HUES48 (cell line): Measurements from ENCODE around the gene NTSR1.

ENCODE experiments used
- H3K27ac ChIP-seq: one replicate; pipeline ENCODE4 v1.7.0; 2013; ENCODE audit warnings: low read depth, low read length, inconsistent platforms
- H3K27me3 ChIP-seq: 2 replicates; pipeline ENCODE4 v1.6.1; 2013; ENCODE audit warnings: mild to moderate bottlenecking, low read length; ENCODE audit not compliant: control insufficient read depth, insufficient read depth
- H3K36me3 ChIP-seq: 2 replicates; pipeline ENCODE4 v1.6.1; 2013; ENCODE audit warnings: low read length; ENCODE audit not compliant: control insufficient read depth, insufficient read depth
- H3K4me1 ChIP-seq: 2 replicates; pipeline ENCODE4 v1.6.1; 2013; ENCODE audit warnings: mild to moderate bottlenecking, low read length; ENCODE audit not compliant: control insufficient read depth, insufficient read depth
- H3K4me3 ChIP-seq: 2 replicates; pipeline ENCODE4 v1.5.1; 2013; ENCODE audit warnings: mild to moderate bottlenecking, low read depth, low read length
- H3K9ac ChIP-seq: 2 replicates; pipeline ENCODE4 v1.6.1; 2013; ENCODE audit warnings: mild to moderate bottlenecking, low read depth, low read length, moderate library complexity
- H3K9me3 ChIP-seq: 2 replicates; pipeline ENCODE4 v1.6.1; 2013; ENCODE audit warnings: low read length; ENCODE audit not compliant: control insufficient read depth, insufficient read depth

The NTSR1 gene

DNA sequence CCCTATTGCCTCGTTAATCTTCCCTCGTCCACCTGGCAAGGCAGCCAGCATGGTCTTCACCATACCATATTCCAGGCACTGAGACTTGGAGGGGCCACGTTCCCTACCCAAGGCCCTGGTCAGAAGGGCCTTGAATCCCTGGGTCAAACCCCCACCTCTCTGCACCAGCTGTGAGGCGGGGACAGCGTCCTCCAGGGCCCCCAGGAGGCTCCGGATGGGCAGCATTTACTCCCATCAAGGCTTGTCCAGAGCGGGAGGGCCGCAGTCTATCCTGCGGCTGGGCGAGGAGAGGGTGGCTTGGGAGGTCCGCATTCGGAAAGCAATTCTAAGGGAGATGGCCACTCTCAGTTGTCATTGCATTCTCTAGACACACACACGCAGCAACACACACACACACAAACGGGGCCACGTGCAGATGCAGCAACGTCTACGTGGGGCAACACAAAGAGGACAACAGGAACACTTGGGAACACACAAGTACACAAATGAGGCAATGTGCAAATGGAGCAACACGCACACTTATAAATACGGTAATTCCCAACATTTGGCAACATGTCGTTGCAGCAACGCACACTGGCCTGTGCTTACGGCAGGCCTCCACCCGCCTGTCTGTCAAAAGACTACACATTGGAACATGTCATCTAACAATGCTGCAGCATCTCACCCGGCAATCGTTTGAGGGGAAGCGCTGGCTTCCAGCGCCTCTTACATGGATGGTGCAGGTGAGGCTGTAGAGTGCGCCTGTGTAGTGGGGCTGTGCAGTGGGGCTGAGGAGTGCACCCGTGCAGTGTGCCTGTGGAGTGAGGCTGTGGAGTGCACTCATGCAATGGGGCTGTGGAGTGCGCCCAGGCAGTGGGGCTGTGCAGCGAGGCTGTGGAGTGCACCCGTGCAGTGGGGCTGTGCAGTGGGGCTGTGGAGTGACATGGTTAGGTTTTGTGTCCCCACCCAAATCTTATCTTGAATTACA is 12.9 kb upstream of the NTSR1 start:
- Histone ChIP-seq H3K36me3 (no peaks in the 10 kb centered on the region), H3K4me3 (no peak overlapping the region), H3K9me3 (no peaks in the 10 kb centered on the region), H3K27me3 (no peaks in the 10 kb centered on the region), H3K9ac (no peak overlapping the region), H3K4me1 (no peaks in the 10 kb centered on the region), H3K27ac (no peak overlapping the region)

DNA sequence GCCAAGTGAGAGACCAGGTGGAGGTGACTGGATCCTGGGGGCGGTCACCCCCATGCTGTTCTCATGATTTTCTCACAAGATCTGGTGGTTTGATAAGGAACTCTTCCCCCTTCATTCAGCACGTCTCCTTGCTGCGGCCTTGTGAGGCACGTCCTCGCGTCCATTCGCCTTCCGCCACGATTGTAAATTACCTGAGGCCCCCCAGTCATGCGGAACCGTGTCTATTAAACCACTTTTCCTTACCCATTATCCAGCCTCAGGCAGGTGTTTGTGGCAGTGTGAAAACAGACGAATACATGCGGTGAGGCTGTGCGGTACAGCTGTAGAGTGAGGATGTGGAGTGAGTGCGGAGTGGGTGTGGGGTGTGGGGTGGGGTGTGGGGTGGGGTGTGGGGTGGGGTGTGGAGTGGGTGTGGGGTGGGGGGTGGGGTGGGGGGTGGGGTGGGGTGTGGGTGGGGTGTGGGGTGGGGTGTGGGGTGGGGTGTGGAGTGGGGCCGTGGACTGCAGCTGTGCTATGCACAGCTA is 12.1 kb upstream of the NTSR1 start:
- Histone ChIP-seq H3K9ac (no peak overlapping the region), H3K27ac (no peak overlapping the region), H3K4me1 (no peaks in the 10 kb centered on the region), H3K27me3 (no peaks in the 10 kb centered on the region), H3K9me3 (no peaks in the 10 kb centered on the region), H3K36me3 (no peaks in the 10 kb centered on the region), H3K4me3 (no peak overlapping the region)

DNA sequence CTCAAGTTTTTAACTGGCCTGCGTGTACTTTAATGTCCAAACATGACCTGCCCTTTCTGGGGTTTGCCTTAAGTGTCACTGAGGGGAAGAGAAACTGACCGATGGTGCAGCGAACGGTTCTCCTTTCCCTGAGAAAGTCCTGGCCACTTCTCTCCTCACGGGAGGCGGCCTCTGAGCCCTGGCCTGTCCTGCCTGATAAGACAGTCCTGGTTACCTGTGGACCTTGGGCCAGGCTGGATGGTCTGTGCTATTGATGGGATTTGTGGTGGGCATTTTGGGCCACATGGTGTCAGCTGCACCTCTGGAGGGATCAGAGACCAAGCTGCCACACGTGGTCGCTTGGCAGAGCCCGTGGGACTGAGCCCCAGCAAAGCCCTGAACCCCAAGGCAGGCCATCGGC is 11.6 kb upstream of the NTSR1 start:
- Histone ChIP-seq H3K36me3 (no peaks in the 10 kb centered on the region), H3K27me3 (no peaks in the 10 kb centered on the region), H3K9ac (no peak overlapping the region), H3K27ac (no peak overlapping the region), H3K4me1 (no peaks in the 10 kb centered on the region), H3K4me3 (no peak overlapping the region), H3K9me3 (no peaks in the 10 kb centered on the region)

DNA sequence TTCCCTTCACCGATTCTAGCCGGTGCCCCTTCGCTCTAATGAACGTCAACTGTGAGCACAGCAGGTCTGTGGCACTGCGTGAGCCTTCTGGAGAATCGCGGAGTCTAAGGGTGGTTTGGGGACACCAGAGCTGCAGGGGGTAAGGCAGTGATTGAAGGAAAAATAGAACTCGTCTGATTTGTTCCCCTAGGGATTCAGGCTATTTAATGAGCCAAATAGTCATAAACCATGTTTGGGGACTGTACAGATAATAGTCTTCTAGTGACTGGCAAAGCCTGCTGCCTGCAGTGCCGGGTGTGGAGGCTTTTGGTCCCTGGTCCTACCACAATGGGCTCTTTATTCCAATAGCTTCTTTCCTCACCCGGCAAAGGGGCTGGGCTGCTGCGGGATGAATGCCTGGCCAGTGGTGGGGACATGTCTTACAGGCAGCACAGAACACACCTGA is 11.1 kb upstream of the NTSR1 start:
- no peaks in the 10 kb centered on the region for H3K36me3 ChIP-seq
- no peak overlapping the region for H3K4me3 ChIP-seq
- no peaks in the 10 kb centered on the region for H3K4me1 ChIP-seq
- no peaks in the 10 kb centered on the region for H3K9me3 ChIP-seq
- no peak overlapping the region for H3K27ac ChIP-seq
- no peaks in the 10 kb centered on the region for H3K27me3 ChIP-seq
- H3K9ac ChIP-seq, result no peak overlapping the region

DNA sequence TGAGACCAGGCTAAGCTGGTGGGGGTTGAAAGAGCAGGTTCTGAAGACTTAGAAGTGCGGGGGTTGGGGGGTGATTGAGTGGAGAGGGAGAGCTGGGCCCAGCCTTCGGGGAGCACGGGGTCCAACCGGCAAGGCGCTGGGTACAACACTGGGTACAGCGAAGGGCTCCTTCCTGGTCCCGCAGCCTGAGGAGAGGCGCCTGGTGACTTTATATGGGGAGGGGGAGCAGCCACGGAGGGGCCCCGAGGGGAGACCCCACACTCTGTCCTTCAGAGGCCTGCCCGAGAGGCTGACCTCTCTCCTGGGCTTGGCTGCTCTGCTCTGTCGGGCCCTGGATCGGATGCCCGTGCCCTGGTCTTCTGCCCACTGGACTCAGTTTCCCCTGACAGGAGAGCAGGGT is 10.4 kb upstream of the NTSR1 start:
- H3K36me3 ChIP-seq, result no peaks in the 10 kb centered on the region
- H3K9ac ChIP-seq, result no peak overlapping the region
- H3K27ac ChIP-seq, result no peak overlapping the region
- no peak overlapping the region for H3K4me3 ChIP-seq
- H3K9me3 ChIP-seq, result no peaks in the 10 kb centered on the region
- H3K4me1 ChIP-seq, result no peaks in the 10 kb centered on the region
- no peaks in the 10 kb centered on the region for H3K27me3 ChIP-seq

DNA sequence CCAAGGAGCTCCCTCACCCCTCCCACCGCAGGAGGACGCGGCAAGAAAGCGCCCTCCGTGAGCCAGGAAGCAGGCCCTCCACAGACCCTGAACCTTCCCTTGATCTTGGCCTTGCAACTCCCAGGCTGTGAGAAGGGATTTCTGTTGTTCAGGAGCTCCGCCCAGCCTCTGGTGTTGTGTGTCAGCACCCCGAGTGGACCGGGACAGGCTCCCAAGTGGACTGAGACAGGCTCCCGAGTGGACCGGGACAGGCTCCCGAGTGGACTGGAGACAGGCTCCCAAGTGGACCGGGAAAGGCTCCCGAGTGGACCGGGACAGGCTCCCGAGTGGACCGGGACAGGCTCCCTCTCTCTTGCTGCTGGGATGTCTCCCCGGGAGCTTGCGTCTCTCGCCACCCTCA is 9.3 kb upstream of the NTSR1 start:
- H3K36me3 ChIP-seq, result no peaks in the 10 kb centered on the region
- H3K9ac ChIP-seq, result no peak overlapping the region
- H3K27ac ChIP-seq, result no peak overlapping the region
- H3K9me3 ChIP-seq, result no peaks in the 10 kb centered on the region
- H3K27me3 ChIP-seq, result no peaks in the 10 kb centered on the region
- H3K4me3 ChIP-seq, result no peak overlapping the region
- no peaks in the 10 kb centered on the region for H3K4me1 ChIP-seq

DNA sequence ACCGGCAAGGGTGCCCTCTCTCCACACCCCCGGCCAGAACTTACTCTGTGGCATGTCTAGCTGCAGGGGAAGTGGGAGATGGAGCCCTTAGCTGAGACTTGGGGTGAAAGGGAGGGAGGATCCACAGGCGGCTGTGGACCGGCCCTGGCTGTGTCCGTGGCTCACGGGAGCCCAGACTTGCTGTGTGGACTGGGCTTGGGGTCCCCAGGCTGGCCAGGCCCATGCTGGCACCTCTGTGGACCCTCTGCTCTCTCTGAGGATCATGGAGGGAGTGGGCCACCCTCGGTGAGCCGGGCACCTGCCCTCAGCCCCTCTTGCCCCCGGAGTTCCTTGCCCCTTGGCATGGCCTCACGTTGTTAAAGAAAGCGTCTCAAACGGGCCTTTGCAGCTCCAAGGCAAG is 8.9 kb upstream of the NTSR1 start:
- no peaks in the 10 kb centered on the region for H3K9me3 ChIP-seq
- H3K27ac ChIP-seq, result no peak overlapping the region
- no peak overlapping the region for H3K9ac ChIP-seq
- H3K27me3 ChIP-seq, result no peaks in the 10 kb centered on the region
- no peaks in the 10 kb centered on the region for H3K36me3 ChIP-seq
- H3K4me3 ChIP-seq, result no peak overlapping the region
- no peaks in the 10 kb centered on the region for H3K4me1 ChIP-seq

DNA sequence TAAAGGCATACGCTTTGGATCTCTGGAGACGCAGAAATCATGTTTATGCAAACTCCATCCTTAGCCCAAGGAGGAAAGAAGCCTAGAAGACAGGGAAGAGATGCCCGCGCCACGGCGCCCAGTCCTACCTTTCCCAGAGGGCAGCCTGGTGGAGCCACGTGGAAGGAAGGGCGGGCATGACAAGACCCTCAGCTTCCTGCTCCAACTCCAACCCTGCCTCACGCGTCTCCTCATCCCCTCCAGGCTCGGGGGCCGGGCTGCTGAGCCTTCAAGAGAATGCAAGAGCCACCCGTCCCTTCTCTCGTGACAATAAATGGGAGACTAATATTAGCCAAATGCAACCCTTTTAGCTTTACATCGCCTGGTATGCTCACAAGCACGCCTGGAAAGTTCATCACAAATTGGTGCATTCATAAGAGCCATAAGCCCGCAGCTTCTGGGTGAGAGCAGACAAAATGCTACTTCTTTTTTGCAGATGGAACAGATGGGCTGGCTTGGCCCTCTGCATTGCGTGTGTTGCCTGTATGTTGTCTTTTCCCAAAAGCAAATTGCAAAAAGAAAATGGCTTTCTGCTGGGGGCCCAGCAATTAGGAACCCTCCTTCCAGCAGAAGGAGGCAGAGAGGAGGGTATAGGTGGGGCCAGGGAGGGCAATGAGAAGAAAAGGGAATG is 8.2 kb upstream of the NTSR1 start:
- Histone ChIP-seq H3K9me3 (no peaks in the 10 kb centered on the region), H3K27me3 (no peaks in the 10 kb centered on the region)

DNA sequence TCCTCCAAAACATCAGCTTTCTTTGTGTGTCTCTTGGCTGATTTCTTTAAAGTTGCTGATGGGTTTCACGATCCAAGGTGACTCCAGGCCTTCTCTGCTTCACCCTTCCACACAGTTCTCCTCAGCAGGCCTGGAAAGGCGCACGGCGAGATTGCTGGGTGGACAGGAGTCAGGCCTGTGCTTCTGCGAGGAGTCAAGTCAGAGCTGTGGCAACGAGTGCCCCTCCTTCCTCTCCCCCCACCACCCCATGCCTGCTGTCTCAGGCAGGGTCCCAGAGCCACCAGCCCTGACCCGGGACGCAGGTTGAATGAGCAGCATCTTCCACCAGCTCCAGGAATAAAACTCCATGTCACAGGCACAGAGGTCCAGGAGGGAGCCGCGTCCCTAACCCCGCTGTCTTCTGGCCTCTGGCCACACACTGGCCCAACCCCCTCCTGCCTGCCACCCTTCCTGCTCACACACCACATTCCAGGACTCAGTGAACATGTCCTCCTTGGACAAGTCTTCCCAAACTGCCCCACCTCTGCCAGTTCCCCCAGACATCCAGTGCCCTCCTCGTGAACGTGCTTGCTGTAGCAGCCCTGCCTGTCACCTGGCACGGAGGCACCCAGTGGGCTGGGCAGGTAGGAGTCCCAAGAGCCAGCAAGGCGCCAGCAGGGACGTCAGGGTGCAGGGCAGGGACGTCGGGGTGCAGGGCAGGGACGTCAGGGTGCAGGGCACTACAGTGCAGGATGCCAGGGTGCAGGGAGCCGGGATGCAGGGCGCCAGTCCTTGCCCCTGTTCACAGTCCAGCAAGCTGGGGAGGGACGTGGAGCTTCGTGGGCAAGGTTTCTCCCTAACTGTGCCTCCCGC is 7.2 kb upstream of the NTSR1 start:
- H3K4me3 ChIP-seq, result no peak overlapping the region
- no peaks in the 10 kb centered on the region for H3K9me3 ChIP-seq
- H3K36me3 ChIP-seq, result no peaks in the 10 kb centered on the region
- no peaks in the 10 kb centered on the region for H3K4me1 ChIP-seq
- no peak overlapping the region for H3K27ac ChIP-seq
- no peaks in the 10 kb centered on the region for H3K27me3 ChIP-seq
- H3K9ac ChIP-seq, result no peak overlapping the region

More for the DNA sequence above, 8.2 kb upstream of the NTSR1 start:
- Histone ChIP-seq H3K36me3 (no peaks in the 10 kb centered on the region), H3K4me3 (no peak overlapping the region), H3K4me1 (no peaks in the 10 kb centered on the region), H3K9ac (no peak overlapping the region), H3K27ac (no peak overlapping the region)

DNA sequence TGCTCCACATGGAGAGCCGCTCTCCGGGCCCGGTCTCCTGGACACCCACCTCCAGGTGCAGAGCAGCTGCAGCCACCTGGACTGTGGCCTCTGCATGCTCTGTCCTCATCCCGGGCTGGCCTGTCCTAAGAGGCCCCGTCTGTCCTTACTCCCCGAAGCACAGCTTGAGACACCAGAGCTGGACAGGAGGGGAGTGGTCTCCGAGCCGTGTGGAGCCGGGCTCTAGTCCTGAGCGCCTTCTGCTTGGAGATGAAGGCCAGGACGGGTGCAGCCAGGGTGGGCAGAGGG is 6.7 kb upstream of the NTSR1 start:
- Histone ChIP-seq H3K27ac (no peak overlapping the region), H3K36me3 (no peaks in the 10 kb centered on the region), H3K4me1 (no peaks in the 10 kb centered on the region), H3K27me3 (no peaks in the 10 kb centered on the region), H3K4me3 (no peak overlapping the region), H3K9me3 (no peaks in the 10 kb centered on the region), H3K9ac (no peak overlapping the region)
